HG02852 (cell line): ENCODE results near the gene ERN1.

ENCODE experiments used
- ATAC-seq: cut with Tn5 transposase; IDR thresholded peaks from one replicate; pipeline ENCODE4 v1.9.1; 2021; ENCODE audit warnings: mild to moderate bottlenecking, moderate library complexity; ENCODE audit not compliant: unreplicated experiment

ERN1 gene

GRCh38 chr17:64037802-64038201 is 92.1 kb downstream of the ERN1 start:
- no peak for ATAC-seq

- ATAC-seq: no peak
Observed at GRCh38 chr17:64037180-64037579, 92.8 kb downstream of the ERN1 start.

GRCh38 chr17:64036198-64036922 is 93.6 kb downstream of the ERN1 start:
- no peak for ATAC-seq

GRCh38 chr17:64032081-64032480 is 97.9 kb downstream of the ERN1 start:
- no peak for ATAC-seq

GRCh38 chr17:64028874-64029464 is 101.0 kb downstream of the ERN1 start:
- ATAC-seq: no peak

GRCh38 chr17:64025732-64026294 is 104.1 kb downstream of the ERN1 start:
- ATAC-seq: peak; percentile 62

- ATAC-seq: no peak
Observed at GRCh38 chr17:64024781-64025731, 104.9 kb downstream of the ERN1 start.

GRCh38 chr17:64024215-64024654 is 105.7 kb downstream of the ERN1 start:
- ATAC-seq: no peak

- ATAC-seq: no peak
Observed at GRCh38 chr17:64022611-64023063, 107.3 kb downstream of the ERN1 start.

- ATAC-seq: peak; percentile 66
Observed at GRCh38 chr17:64020056-64020766, 109.7 kb downstream of the ERN1 start, which contains the start of gene ICAM2. Gene ICAM2, minus strand, starts transcription at chr17:64020633. Its CDS starts 13,942 bp downstream, at chr17:64006691.

GRCh38 chr17:64019551-64019961 is 110.4 kb downstream of the ERN1 start:
- ATAC-seq: peak; percentile 9

- no peak for ATAC-seq
Observed at GRCh38 chr17:64017381-64017980, 112.5 kb downstream of the ERN1 start.

GRCh38 chr17:64016974-64017373 is 113.0 kb downstream of the ERN1 start:
- ATAC-seq: no peak

- no peak for ATAC-seq
Observed at GRCh38 chr17:64016231-64016784, 113.6 kb downstream of the ERN1 start.

- no peak for ATAC-seq
Observed at GRCh38 chr17:64015447-64015846, 114.5 kb downstream of the ERN1 start.

GRCh38 chr17:64009571-64010402 is 120.2 kb downstream of the ERN1 start:
- no peak for ATAC-seq

GRCh38 chr17:64008830-64009229 is 121.1 kb downstream of the ERN1 start:
- no peak for ATAC-seq

- ATAC-seq: no peak
Observed at GRCh38 chr17:64008346-64008745, 121.6 kb downstream of the ERN1 start.

GRCh38 chr17:64007838-64008282 is 122.1 kb downstream of the ERN1 start:
- ATAC-seq: no peak
